GM19397 (cell line): ENCODE measurements around the gene SLC38A1.
"Not testable (repeated sequence)": the region's sequence is repeated elsewhere in the genome, so short reads cannot be mapped to it uniquely, and the experiment has no call there.

Source experiments
- ATAC-seq: cut with Tn5 transposase; IDR thresholded peaks from one replicate; pipeline ENCODE4 v1.9.1; 2021; ENCODE audit warnings: mild to moderate bottlenecking, moderate library complexity; ENCODE audit not compliant: unreplicated experiment

Gene SLC38A1

DNA sequence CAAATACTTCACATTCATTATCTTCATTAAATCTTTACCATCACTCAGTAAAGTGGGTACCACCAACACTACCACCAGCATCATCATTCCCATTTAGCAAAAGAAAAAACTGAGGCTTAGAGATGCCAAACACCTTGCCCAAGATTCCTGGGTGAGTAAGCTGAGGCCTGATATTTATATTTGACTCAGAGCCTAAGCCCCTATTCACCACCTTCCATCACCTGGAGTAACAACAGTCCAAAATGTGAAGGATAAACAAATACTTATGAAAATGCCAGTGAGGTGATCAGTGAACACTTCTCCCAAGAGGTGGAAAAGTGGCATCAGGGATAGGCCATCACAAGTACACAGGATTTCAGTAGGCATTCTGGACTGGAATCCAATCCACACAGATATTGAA, 3.7 kb downstream of the SLC38A1 start:
- ATAC-seq: no peak

GRCh38 chr12:46264057-46264456, 4.8 kb downstream of the SLC38A1 start:
- ATAC-seq: no peak

- ATAC-seq: no peak
Measured at GRCh38 chr12:46263140-46264016, 5.5 kb downstream of the SLC38A1 start.

GRCh38 chr12:46261646-46262045, 7.2 kb downstream of the SLC38A1 start:
- ATAC-seq: no peak

DNA sequence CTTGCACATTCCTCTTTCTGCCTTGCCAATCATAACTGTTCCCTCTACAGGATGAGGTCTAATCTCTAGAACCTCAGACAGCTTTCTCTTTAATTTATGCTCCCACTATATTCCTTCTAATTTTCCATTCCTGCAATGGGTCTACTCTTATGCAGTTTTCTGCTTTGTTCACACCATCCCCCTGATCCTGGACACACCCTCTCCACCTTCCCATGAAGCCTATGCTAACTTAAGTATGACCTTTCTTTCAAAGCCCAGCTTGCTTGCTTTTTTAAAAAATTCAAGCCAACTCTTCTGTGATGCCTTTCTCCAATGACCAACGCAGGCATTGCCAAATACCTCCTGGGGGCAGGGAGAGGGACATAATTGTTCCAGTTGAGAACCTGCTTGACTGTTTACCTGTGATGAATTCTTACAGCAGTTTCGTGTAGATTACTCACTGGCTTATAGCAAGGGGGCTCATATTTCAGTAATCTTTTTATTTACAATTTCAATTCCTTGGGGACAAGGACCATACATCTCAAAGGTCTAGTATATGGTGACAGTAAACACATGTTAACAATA, 7.8 kb downstream of the SLC38A1 start:
- no peak for ATAC-seq

- no peak for ATAC-seq
Measured at GRCh38 chr12:46260124-46260912, 8.5 kb downstream of the SLC38A1 start.

GRCh38 chr12:46259713-46260112, 9.1 kb downstream of the SLC38A1 start:
- no peak for ATAC-seq

- no peak for ATAC-seq
Measured at GRCh38 chr12:46259071-46259470, 9.8 kb downstream of the SLC38A1 start.

- ATAC-seq: no peak
Measured at GRCh38 chr12:46258129-46258528, 10.7 kb downstream of the SLC38A1 start.

- no peak for ATAC-seq
Measured at GRCh38 chr12:46256942-46257341, 11.9 kb downstream of the SLC38A1 start.

GRCh38 chr12:46253544-46254162, 15.2 kb downstream of the SLC38A1 start:
- ATAC-seq: no peak

GRCh38 chr12:46251994-46252393, 16.8 kb downstream of the SLC38A1 start:
- not testable (repeated sequence) for ATAC-seq

- ATAC-seq: not testable (repeated sequence)
Measured at GRCh38 chr12:46249960-46250359, 18.9 kb downstream of the SLC38A1 start.

DNA sequence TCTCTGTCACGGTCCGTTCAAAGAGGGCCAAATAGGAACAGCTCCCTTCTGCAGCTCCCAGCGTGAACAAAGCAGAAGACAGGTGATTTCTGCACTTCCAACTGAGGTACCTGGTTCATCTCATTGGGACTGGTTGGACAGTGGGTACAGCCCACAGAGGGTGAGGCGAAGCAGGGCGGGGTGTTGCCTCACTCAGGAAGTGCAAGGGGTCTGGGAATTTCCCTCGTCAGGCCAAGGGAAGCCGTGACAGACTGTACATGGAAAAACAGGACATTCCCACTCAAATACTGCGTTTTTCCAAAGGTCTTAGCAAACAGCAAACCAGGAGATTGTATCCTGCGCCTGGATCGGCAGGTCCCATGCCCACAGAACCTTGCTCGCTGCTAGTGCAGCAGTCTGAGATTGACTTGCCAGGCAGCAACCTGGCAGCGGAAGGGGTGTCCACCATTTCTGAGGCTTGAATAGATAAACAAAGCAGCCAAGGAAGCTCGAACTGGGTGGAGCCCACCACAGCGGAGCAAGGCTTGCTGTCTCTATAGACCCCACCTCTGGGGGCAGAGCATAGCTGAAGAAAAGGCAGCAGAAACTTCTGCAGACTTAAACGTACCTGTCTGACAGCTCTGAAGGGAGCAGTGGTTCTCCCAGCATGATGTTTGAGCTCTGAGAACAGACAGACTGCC, 22.7 kb downstream of the SLC38A1 start:
- ATAC-seq: no peak

DNA sequence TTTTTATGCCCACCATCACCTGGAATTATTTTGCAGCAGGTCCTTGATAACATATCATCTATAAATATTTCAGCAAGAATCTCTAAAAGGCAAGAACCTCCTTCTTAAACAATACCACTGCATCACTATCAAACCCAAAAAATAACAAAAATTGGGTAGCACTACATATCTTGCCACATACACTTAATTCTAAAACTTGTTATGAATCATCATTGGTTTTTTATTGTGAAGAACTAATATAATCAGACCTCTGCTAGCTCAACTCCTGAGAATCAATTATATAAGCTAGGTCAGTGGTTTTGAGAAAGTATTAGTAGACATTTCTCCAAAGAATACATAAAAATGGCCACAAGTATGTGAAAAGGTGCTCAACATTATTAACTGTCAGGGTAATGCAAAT, 23.8 kb downstream of the SLC38A1 start:
- no peak for ATAC-seq

- no peak for ATAC-seq
Measured at GRCh38 chr12:46244273-46244915, 24.4 kb downstream of the SLC38A1 start.

DNA sequence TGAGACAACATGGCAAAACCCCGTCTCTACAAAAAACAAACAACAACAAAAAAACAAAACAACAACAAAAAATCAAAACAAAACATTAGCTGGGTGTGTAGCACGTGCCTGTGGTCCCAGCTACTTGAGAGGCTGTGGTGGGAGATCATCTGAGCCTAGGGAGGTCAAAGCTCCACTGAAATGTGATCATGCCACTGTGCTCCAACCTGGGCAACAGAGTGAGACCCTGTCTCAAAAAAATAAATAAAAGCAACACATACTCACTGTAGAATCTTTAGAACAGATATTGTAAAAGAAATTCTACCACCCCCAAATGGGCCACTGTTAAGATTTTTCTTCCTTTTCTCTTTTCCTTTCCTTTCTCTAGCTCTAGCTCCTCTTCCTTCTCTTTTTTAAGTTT, 26.3 kb downstream of the SLC38A1 start:
- ATAC-seq: no peak

GRCh38 chr12:46240436-46240835, 28.4 kb downstream of the SLC38A1 start:
- ATAC-seq: no peak

DNA sequence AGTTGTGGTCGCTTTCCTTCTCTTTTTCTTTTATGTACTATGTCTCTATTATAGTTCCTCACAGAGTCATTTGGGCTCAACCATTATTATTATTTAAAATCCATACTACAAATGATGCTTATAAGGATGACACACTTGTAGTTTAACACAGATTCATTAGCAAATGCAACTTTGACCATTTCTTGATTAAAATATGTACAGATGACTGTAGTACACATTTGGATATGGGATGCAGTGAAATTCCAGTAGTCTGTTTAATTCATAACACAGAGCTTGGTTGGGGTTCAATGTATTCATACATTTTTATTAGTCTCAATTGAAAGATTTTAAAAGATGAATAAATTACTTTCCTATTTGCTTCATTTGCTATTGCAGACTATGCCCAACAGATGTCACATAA, 30.0 kb downstream of the SLC38A1 start:
- ATAC-seq: no peak

DNA sequence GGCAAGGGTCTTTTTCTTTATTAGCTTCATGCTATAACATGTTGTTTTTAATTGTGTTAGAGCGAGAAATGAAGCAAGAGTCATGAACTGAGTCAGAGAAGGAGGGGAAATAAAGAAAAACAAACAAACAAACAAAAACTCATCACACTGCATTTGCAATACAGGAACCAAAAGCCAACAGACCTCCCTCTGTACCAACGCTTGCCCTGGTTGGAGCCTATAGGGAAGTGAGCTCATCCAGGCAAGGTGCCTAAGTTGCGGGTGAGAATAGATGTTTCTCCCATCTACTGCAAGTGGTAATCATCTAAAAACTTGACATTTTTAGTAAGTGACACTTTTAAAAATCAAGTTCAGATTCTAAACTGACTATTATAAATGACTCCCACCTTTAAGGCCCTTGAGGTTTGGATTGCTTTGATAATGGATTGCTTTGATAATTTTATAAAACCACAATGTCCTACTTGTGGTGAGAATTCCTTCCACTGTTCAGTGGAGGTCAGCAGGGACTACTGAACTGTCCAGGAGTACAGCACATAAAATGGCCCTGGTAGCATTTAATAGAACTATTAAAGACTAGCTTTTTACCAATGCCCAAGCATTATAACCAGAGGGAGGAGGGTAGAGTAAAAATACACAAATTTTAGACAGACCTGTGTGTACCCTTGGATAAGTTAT, 31.3 kb downstream of the SLC38A1 start:
- no peak for ATAC-seq
